GM19395 (cell line): ENCODE results near the gene SLC35F2.
"Not testable (repeated sequence)": the region's sequence is repeated elsewhere in the genome, so short reads cannot be mapped to it uniquely, and the experiment has no call there.

Experiments
- ATAC-seq: cut with Tn5 transposase; IDR thresholded peaks from one replicate; pipeline ENCODE4 v1.9.1; 2021; ENCODE audit warnings: mild to moderate bottlenecking, moderate library complexity; ENCODE audit not compliant: unreplicated experiment

SLC35F2 gene

GRCh38 chr11:107791343-107792048 lies 67.1 kb downstream of the SLC35F2 start:
- no peak for ATAC-seq

GRCh38 chr11:107789767-107790166 lies 68.8 kb downstream of the SLC35F2 start:
- ATAC-seq, result no peak

- ATAC-seq, result no peak
Measured at GRCh38 chr11:107787733-107788132, 70.9 kb downstream of the SLC35F2 start.

GRCh38 chr11:107785401-107785800 lies 73.2 kb downstream of the SLC35F2 start:
- ATAC-seq, result no peak

GRCh38 chr11:107783121-107783520 lies 75.5 kb downstream of the SLC35F2 start:
- no peak for ATAC-seq

DNA sequence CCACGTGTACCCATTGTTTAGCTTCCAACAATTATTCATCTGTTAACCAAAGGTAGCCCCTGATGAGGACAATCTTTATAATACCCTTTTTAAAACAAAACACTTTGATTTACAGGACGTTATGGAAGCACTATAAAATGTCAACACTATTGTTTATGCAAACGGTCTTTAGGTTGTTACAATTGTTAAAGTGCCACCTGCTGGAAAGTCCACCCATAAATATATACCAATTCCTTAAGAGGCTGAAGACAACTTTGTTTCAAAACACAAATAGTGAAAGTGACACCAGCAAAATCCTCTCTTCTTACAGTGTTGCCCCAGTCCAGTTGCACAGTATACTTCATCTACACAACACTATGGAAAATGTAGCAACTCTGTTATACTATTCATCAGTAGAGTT lies 77.8 kb downstream of the SLC35F2 start:
- no peak for ATAC-seq

DNA sequence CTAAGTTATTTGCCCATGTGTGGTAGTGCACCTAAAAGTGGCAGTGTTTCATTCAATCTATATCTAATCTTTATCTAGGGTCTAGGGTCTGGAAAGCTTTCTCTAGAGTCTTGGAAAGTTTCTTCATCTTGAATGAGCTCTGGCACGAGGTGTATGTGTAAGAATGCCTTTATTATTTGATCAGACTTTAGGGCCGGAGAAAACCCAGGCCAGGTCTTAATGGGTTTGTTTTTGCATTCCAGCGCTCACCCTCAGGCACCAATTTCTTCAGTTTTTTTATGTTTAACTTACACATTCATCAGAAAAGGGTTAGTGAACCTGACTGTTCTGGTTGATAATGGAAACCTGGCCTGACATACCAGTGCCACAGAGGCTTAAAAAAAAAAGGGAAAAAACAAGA lies 78.5 kb downstream of the SLC35F2 start:
- no peak for ATAC-seq

- ATAC-seq, result no peak
Measured at GRCh38 chr11:107778839-107779517, 79.6 kb downstream of the SLC35F2 start.

DNA sequence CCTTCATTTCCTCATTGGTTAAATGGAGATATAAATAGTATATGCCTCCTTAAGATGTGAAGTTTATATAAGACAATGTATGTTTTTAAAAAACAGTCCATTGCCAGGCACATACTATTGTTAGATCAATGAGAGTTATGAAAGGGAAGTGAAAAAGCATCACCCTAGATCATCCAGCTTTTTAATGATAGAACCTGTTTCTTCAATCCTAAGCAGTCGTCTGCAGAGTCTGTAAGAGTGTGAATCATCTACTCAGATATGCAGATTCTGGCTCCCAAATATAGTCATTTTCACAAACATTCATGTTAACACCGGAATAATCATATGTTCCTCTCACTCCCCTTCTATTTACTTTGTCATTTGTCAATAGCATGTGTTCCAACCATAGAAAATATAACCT lies 81.5 kb downstream of the SLC35F2 start:
- peak; percentile 86 for ATAC-seq

DNA sequence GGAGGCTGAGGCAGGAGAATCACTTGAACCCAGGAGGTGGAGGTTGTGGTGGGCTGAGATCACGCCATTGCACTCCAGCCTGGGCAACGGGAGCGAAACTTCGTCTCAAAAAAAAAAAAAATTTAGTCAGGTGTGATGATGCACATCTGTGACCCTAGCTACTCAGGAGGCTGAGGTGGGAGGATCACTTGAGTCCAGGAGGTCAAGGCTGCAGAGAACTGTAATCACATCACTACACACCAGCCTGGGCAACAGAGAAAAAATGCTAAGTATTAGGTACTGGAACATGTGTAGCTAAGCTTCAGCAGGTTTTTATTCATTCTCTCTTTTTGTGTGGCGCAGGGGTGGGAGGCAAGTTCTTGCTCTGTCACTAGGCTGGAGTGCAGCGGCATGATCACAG lies 82.5 kb downstream of the SLC35F2 start:
- no peak for ATAC-seq

- ATAC-seq, result peak; percentile 37
Measured at GRCh38 chr11:107770551-107770951, 88.0 kb downstream of the SLC35F2 start.

GRCh38 chr11:107769189-107769588 lies 89.4 kb downstream of the SLC35F2 start:
- no peak for ATAC-seq

- ATAC-seq, result not testable (repeated sequence)
Measured at GRCh38 chr11:107758719-107759355, 99.8 kb downstream of the SLC35F2 start.

GRCh38 chr11:107757661-107758060 lies 100.9 kb downstream of the SLC35F2 start:
- ATAC-seq, result no peak

GRCh38 chr11:107756553-107756952 lies 102.0 kb downstream of the SLC35F2 start:
- ATAC-seq, result no peak

GRCh38 chr11:107752949-107753822 lies 105.4 kb downstream of the SLC35F2 start:
- no peak for ATAC-seq

DNA sequence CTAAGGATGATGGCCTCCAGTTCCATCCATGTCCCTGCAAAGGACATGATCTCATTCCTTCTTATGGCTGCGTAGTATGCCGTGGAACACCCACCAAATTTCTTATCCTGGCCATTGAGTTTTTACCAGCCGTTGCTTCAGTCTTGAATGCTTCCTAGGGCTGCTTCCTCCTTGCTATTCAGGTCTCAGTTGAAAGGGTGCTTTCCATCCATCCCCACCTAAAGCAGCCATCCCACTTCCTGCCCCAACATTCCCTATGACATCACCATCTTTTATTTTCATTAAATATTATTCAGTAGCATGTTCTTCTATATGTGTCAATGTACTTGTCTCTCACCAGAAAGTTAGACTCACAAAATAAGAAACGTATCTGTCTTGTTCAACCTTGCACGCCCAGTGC lies 106.1 kb downstream of the SLC35F2 start:
- ATAC-seq, result no peak

DNA sequence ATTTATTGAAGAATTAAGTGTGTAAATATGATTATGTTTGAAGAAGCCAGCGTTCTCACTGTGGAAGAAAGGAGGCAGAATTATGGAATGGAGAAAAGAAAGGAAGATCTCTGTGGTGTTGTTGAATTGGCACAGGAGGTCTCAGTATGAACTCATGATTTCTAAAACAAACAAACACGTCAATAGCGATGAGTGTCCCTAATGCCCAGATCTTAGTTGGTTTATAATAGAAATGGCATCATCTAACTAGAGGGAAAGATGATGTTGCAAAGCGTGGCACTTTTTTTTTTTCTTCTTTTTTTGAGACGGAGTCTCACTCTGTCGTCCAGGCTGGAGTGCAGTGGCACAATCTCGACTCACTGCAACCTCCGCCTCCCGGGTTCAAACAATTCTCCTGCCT lies 107.5 kb downstream of the SLC35F2 start:
- no peak for ATAC-seq

- ATAC-seq, result no peak
Measured at GRCh38 chr11:107750313-107750712, 108.3 kb downstream of the SLC35F2 start.

GRCh38 chr11:107747622-107748021 lies 111.0 kb downstream of the SLC35F2 start:
- ATAC-seq, result no peak

DNA sequence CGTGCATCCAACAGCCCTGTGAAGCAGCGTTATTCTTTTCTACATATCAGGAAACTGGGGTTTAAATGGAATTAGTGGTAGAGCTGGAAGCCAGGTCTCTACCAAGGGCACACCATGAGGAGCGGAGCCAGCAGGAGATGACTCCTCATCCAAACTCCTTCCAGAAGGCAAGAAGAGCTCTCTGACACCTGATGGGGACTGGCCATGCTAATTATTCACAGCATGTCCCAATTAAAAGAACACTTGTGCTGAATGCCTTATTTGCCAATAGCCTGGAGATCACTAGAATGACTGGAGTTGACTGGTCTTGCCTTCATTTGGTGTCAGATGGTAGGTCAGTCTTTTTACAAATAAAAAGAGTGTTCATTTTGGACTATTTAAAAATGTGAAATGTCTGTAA lies 113.9 kb downstream of the SLC35F2 start:
- no peak for ATAC-seq
